Parathyroid adenoma (tissue), 2 donors: ENCODE results near the gene PARP1.

ENCODE experiments used
- H2AFZ ChIP-seq: fragments of 300-600 bp; sonication (generic); one replicate; pipeline ENCODE4 v1.7.0; 2017; ENCODE audit warnings: antibody characterized with exemption, mild to moderate bottlenecking
- H3K27ac ChIP-seq: fragments of 300-600 bp; sonication (generic); one replicate; pipeline ENCODE4 v1.7.0; 2017
- H3K27me3 ChIP-seq: fragments of 300-600 bp; sonication (generic); one replicate; pipeline ENCODE4 v1.7.0; 2017; ENCODE audit warnings: low read length; ENCODE audit not compliant: control insufficient read depth, insufficient read depth
- H3K36me3 ChIP-seq: fragments of 300-600 bp; sonication (generic); one replicate; pipeline ENCODE4 v1.7.0; 2017; ENCODE audit warnings: low read length; ENCODE audit not compliant: control insufficient read depth, insufficient read depth
- H3K4me1 ChIP-seq: fragments of 300-600 bp; sonication (generic); one replicate; pipeline ENCODE4 v1.7.0; 2017; ENCODE audit warnings: control low read depth
- H3K4me2 ChIP-seq: fragments of 300-600 bp; sonication (generic); one replicate; pipeline ENCODE4 v1.7.0; 2017; ENCODE audit warnings: low read length
- H3K4me3 ChIP-seq: fragments of 300-600 bp; sonication (generic); one replicate; pipeline ENCODE4 v1.7.0; 2017; ENCODE audit warnings: low read depth, low read length
- H3K79me2 ChIP-seq: fragments of 300-600 bp; sonication (generic); one replicate; pipeline ENCODE4 v1.7.0; 2017; ENCODE audit warnings: control low read depth
- H3K9ac ChIP-seq: fragments of 300-600 bp; sonication (generic); one replicate; pipeline ENCODE4 v1.7.0; 2017; ENCODE audit warnings: mild to moderate bottlenecking
- H3K9me3 ChIP-seq: fragments of 300-600 bp; sonication (generic); one replicate; pipeline ENCODE4 v1.7.0; 2017; ENCODE audit warnings: low read length; ENCODE audit not compliant: control insufficient read depth
- TF ChIP-seq, protein P1 (sequence below): fragments of 300-600 bp; sonication (generic); IDR thresholded peaks from one replicate; pipeline ENCODE4 v1.7.0; 2017; ENCODE audit warnings: antibody characterized with exemption, mild to moderate bottlenecking
- donor health status: primary hyperparathyroidism.

PARP1 gene

DNA sequence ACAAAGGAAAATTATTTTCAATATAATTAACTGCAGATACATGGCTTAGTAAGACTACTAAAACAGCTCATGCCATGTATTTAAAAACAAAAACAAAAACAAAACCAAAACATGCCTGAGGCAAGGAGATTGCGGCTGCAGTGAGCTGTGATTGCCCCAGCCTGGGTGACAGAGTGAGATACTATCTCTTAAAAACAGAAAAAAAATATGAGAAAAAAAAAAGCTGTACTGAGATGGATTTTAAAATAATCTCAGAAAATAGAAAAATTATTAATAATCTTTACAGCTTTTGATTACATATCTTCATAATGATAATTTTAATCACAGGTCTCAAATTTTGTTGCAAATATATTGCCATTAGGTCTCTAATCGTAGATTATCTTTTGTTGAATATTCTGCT lies 74.9 kb downstream of the PARP1 start:
- no peak overlapping the region for H3K9ac ChIP-seq

GRCh38 chr1:226329237-226329636 lies 78.7 kb downstream of the PARP1 start:
- Histone ChIP-seq H3K9ac (no peak overlapping the region), H3K79me2 (no peaks in the 10 kb centered on the region), H3K36me3 (no peaks in the 10 kb centered on the region), H3K4me1 (no peaks in the 10 kb centered on the region), H3K27ac (no peak overlapping the region), H2AFZ (no peak overlapping the region), H3K4me3 (no peak overlapping the region), H3K9me3 (no peaks in the 10 kb centered on the region), H3K27me3 (no peaks in the 10 kb centered on the region), H3K4me2 (no peak overlapping the region)
- TF ChIP-seq, protein P1, sequence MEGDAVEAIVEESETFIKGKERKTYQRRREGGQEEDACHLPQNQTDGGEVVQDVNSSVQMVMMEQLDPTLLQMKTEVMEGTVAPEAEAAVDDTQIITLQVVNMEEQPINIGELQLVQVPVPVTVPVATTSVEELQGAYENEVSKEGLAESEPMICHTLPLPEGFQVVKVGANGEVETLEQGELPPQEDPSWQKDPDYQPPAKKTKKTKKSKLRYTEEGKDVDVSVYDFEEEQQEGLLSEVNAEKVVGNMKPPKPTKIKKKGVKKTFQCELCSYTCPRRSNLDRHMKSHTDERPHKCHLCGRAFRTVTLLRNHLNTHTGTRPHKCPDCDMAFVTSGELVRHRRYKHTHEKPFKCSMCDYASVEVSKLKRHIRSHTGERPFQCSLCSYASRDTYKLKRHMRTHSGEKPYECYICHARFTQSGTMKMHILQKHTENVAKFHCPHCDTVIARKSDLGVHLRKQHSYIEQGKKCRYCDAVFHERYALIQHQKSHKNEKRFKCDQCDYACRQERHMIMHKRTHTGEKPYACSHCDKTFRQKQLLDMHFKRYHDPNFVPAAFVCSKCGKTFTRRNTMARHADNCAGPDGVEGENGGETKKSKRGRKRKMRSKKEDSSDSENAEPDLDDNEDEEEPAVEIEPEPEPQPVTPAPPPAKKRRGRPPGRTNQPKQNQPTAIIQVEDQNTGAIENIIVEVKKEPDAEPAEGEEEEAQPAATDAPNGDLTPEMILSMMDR: no peak

More for the DNA sequence above, 74.9 kb downstream of the PARP1 start:
- Histone ChIP-seq H3K4me2 (peak overlapping the region; percentile 13), H3K4me1 (no peaks in the 10 kb centered on the region), H3K79me2 (no peaks in the 10 kb centered on the region), H3K4me3 (no peak overlapping the region), H3K36me3 (no peaks in the 10 kb centered on the region), H3K27me3 (no peaks in the 10 kb centered on the region), H3K27ac (no peak overlapping the region), H3K9me3 (no peaks in the 10 kb centered on the region), H2AFZ (peak overlapping the region; percentile 38)
- TF ChIP-seq, protein P1: no peak

DNA sequence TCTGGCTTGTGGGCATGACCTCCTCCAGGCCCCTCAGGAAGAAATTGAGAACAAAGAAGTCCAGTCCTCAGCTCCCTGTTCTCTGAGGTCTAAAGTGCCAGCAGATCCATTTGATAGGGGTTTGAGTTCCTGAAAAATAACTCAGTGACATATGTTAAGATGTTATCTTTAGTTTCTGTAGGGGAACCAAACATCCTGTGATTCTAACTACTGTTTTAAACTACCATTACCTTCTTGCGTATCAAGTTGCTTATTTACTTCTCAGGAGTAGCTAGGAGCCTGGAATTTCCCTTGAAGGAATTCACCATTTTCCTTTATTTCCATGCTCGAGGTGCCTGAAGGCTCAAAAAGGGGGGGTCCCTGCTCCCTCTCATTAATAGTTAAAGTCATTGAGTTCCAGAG lies 80.1 kb downstream of the PARP1 start:
- no peak overlapping the region for H2AFZ ChIP-seq
- TF ChIP-seq, protein P1: no peak
- H3K9me3 ChIP-seq: no peaks in the 10 kb centered on the region
- H3K27ac ChIP-seq: no peak overlapping the region
- H3K4me3 ChIP-seq: no peak overlapping the region
- H3K4me1 ChIP-seq: no peaks in the 10 kb centered on the region
- no peak overlapping the region for H3K4me2 ChIP-seq
- H3K36me3 ChIP-seq: no peaks in the 10 kb centered on the region
- H3K27me3 ChIP-seq: no peaks in the 10 kb centered on the region
- H3K9ac ChIP-seq: no peak overlapping the region
- H3K79me2 ChIP-seq: no peaks in the 10 kb centered on the region

- no peak overlapping the region for H3K9ac ChIP-seq
- TF ChIP-seq, protein P1: no peak
These were observed 82.7 kb downstream of the PARP1 start for GRCh38 chr1:226325178-226325577.

GRCh38 chr1:226324479-226324878 lies 83.4 kb downstream of the PARP1 start:
- TF ChIP-seq, protein P1: no peak
- Histone ChIP-seq H3K79me2 (no peaks in the 10 kb centered on the region), H3K4me2 (no peak overlapping the region), H3K9me3 (no peaks in the 10 kb centered on the region), H2AFZ (no peak overlapping the region), H3K9ac (no peak overlapping the region), H3K27ac (no peak overlapping the region), H3K4me1 (no peaks in the 10 kb centered on the region), H3K4me3 (no peak overlapping the region), H3K36me3 (no peaks in the 10 kb centered on the region), H3K27me3 (no peaks in the 10 kb centered on the region)

More at GRCh38 chr1:226325178-226325577, 82.7 kb downstream of the PARP1 start:
- Histone ChIP-seq H3K79me2 (no peaks in the 10 kb centered on the region), H3K27me3 (no peaks in the 10 kb centered on the region), H3K36me3 (no peaks in the 10 kb centered on the region), H3K4me3 (no peak overlapping the region), H3K4me2 (no peak overlapping the region), H3K9me3 (no peaks in the 10 kb centered on the region), H3K4me1 (no peaks in the 10 kb centered on the region), H2AFZ (no peak overlapping the region), H3K27ac (no peak overlapping the region)
